ENCODE measurements around the gene PTGER1.
"Not testable (repeated sequence)": the region's sequence is repeated elsewhere in the genome, so short reads cannot be mapped to it uniquely, and the experiment has no call there.

The PTGER1 gene, protein sequence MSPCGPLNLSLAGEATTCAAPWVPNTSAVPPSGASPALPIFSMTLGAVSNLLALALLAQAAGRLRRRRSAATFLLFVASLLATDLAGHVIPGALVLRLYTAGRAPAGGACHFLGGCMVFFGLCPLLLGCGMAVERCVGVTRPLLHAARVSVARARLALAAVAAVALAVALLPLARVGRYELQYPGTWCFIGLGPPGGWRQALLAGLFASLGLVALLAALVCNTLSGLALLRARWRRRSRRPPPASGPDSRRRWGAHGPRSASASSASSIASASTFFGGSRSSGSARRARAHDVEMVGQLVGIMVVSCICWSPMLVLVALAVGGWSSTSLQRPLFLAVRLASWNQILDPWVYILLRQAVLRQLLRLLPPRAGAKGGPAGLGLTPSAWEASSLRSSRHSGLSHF

GRCh38 chr19:14475251-14476073 lies at the start of gene PTGER1:
TSS of gene PTGER1 (minus strand) at chr19:14475354. CDS start at chr19:14474320, 1,034 bp downstream.
- no peak for DNase-seq (ENCODE audit: low read depth, low spot score)

DNA sequence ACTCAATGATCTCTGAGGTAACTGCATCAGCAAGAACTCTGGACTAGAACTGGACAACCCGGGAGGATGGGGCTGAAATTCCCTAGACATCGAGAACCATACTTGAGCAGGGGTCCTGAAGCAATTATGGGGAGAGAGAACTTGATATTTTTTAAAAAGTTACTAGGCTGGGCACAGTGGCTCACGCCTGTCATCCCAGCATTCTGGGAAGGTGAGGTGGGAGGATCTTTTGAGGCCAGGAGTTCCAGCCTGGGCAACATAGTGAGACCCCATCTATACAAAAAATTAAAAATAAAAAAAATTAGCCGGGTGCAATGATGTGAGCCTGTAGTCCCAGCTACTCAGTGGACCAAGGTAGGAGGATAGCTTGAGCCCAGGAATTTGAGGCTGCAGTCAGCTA lies 45.4 kb upstream of the PTGER1 start:
- DNase-seq (ENCODE audit: low read depth, low spot score) = no peak

DNA sequence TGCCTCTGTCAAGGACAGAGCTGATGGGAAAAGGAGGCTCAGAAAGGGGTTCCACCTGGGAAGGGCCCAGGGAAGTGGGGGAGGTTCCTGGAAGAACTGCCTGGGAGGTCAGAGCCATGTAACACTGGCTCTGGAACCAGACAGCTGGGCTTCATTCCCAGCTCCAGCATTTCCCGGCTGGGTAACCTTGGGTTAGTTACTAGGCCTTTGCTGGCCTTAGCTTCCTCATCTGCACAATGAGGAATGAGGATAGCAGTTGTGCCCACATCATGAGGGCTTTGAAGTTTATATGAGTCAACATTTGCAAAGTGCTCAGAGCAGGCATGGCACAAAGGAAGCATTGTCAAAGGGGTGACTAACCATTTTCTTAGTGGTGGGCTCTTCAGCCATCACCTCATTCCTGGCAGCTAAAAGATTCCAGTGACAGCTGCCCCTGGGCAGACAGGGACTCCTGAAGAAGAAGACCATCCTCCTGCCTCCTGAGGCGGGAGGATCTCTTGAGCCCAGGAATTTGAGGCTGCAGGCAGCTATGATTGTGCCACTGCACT lies 44.8 kb upstream of the PTGER1 start:
- DNase-seq (ENCODE audit: low read depth, low spot score) = no peak

DNA sequence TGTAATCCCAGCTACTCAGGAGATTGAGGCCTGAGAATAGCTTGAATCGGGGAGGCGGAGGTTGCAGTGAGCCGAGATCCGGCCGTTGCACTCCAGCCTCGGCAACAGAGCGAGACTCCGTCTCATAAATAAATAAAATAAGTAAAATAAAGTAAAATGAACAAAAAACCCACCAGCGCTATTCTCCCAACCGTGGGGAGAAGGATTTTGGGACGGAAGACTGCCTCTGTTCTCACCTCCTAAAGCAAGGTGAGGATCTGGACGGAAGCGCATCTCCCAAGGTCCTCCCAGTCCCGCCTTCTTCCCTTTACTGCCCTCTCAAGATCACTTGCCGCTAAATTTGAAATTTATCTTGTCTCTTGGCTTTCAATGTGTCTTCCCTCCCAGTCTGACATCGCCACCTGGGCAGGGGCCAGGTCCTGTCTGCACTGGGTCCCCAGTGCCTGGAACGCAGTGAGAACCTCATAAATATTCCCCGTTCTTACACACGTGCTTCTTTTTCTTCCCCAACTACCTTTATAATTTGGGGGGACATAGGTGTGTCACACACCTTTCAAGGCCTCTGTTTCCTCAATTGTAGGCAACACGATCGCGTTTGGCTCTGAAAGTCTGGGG lies 44.2 kb upstream of the PTGER1 start:
- DNase-seq (ENCODE audit: low read depth, low spot score) = no peak

- peak; percentile 53 for DNase-seq (ENCODE audit: low read depth, low spot score)
Measured at GRCh38 chr19:14517840-14518505, 42.8 kb upstream of the PTGER1 start, which contains the start of gene DNAJB1. TSS of gene DNAJB1 (minus strand) at chr19:14518397. CDS start at chr19:14518349, 48 bp downstream.

DNA sequence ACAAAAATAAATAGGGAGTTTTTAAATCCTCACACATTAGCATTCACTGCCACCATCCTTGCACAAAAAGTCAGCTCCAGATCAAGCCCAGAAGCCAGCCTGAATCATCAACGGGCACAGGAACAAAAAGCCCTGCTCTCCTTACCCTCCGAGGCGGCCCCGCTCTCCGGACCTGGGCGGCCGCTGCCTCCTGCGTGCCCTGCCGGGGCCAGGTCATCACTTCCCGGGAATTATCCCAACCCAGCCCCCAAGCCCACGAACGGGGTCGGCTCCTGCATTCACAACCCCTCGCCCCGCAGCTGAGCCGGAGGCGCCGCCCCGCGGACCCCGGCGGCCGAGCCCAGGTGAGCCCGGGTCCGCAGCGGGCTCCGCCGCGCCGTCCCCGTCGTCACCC lies 42.3 kb upstream of the PTGER1 start:
- DNase-seq (ENCODE audit: low read depth, low spot score) = no peak

GRCh38 chr19:14516746-14517438 lies 41.7 kb upstream of the PTGER1 start:
- no peak for DNase-seq (ENCODE audit: low read depth, low spot score)

DNA sequence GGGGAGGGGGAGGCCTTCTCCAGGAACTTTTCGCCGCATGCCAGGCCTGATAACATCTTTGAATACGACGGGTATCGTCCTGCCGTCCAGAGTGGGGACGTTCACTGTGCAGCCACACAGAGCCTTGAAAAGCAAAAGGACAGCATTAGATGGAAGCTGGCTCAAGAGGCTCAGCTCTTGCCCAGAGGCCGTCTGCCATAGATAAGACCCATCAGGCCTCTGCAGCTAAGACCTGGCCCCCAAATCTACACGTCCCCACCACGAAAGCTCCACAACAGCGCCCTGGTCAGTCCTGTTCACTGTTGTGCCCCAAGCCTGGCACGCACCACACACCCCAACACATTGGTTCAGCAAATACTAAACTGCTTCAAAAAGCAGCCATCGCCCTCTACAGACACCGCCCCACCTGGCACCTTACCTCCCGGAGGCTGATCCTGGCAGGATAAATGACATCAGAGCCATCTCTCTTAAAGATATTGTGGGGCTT lies 40.9 kb upstream of the PTGER1 start:
- DNase-seq (ENCODE audit: low read depth, low spot score) = no peak

DNA sequence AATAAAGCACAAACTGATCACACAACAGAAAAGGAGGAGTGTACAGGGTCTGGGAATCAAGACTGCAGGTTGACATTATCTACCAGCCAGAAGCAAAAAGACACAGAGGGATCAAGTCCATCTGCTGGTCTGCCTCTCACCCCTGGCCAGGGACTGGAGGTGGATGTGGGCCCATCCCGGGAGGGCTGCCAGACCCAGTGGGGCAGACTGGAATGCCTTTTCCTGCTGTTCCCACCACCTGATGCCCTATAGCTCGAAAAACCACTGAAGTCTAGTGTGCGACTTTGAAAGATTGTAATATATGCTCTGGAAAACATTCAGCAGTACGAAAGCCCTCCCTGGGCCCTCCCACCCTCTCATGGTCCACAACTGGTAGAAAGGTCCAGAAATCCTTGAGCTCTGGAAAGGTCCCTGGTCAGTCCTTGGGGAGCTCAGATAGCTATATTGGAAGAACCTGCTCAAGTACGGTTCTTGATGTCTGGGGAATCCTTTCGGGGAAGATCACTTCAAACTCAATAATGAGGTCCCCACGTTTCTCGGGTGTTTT lies 40.4 kb upstream of the PTGER1 start:
- DNase-seq (ENCODE audit: low read depth, low spot score) = no peak

GRCh38 chr19:14514215-14514863 lies 39.2 kb upstream of the PTGER1 start:
- no peak for DNase-seq (ENCODE audit: low read depth, low spot score)

- no peak for DNase-seq (ENCODE audit: low read depth, low spot score)
Measured at GRCh38 chr19:14512406-14512961, 37.3 kb upstream of the PTGER1 start.

- DNase-seq (ENCODE audit: low read depth, low spot score) = no peak
Measured at GRCh38 chr19:14511229-14511593, 36.1 kb upstream of the PTGER1 start.

DNA sequence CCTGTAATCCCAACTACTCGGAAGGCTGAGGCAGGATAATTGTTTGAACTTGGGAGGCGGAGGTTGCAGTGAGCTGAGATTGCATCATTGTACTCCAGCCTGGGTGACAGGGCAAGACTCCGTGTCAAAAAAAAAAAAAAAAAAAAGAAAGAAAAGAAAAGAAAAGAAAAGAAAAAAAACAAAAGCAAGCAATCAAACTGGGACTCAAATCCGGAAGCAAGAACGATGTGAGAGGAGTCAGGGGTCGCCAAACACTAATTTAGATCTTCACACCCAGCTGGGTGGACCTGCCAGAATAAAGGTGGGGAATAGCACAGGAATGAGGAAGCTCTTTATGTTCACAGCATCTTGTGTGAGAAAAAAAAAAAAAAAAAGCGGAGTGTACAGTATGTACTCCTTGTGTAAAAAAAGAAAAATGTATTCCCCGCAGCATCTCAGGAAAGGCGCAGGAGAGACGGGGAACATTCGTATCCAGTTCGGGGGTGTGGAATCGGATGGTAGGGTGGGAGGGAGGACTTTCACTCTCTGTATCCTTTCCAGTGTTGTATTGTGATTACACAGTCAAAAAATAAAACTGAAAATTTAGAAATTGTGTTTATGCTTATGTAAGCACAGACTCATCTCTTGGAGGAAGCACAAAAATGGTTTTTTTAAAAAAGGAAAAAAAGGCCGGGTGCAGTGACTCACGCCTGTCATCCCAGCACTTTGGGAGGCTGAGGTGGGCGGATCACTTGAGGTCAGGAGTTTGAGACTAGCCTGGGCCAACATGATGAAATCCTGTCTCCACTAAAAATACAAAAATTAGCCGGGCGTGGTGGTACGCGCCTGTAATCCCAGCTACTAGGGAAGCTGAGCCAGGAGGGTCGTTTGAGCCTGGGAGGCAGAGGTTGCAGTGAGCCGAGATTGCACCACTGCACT lies 35.4 kb upstream of the PTGER1 start:
- DNase-seq (ENCODE audit: low read depth, low spot score) = no peak

- DNase-seq (ENCODE audit: low read depth, low spot score) = no peak
Measured at GRCh38 chr19:14507704-14508542, 32.8 kb upstream of the PTGER1 start.

DNA sequence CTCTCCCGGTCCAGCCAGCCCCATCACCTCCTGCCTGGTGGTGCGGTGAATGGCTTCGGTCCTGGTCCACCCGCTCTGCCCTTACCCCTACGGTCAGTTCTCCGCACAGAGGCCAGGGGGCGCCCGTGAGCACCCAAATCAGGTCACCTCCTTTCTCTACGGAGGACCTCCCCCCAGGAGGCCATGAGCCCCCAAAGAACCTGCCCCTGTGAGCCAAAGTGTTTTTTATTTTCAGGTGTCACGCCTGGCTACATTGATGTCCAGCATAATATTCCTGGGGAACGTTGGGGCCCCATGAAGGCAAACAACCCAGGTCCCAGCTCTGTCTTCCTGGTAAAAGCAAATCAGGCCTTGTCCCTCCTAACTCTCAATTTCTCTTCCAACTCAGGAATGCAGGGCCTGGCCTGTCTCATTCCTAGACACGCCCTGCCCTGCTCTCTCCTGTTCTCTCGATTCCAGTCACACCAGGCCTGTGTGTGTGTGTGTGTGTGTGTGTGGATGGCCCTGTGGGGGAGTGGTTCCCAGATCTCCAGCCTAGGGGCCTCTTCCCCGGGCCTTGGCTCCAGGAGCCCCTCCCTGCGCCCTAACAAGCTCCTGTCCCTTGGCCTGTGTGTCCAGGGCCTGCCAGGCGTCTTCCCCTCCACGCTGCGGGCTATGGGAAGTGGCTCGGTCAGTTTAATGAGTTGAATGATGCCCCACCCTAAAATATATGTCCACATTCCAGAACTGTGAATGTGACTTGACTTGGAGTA lies 30.5 kb upstream of the PTGER1 start:
- peak; percentile 50 for DNase-seq (ENCODE audit: low read depth, low spot score)

DNA sequence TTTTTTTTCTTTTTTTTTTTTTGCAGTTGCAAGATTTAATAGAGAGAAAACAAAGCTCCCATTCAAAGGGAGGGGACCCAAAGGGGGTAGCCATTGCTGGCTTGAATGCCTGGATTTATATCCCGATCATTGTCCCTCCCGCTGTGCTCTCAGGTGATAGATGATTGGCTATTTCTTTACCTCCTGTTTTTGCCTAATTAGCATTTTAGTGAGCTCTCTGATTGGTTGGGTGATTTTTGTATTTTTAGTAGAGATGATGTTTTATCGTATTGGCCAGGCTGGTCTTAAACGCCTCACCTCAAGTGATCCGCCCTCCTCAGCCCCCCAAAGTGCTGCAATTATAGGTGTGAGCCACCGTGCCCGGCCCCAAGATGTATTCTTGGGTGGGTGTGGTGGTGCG lies 29.4 kb upstream of the PTGER1 start:
- not testable (repeated sequence) for DNase-seq (ENCODE audit: low read depth, low spot score)

DNA sequence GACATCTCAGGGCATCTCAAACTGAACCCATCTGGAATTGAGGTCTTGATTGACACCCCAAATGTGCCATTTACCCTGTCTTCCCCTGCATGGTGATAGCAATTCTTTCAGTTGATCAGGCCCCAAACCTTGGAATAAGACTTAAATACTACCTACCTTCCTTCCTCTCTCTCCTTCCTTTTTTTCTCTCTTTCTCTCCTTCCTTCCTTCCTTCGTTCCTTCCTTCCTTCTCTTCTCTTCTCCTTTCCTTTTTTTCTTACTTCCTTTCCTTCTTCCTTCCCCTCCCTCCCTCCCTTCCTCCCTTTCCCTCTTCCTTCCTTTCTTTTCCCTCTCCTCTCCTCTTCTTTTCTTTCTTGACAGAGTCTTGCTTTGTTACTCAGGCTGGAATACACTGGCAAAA lies 28.1 kb upstream of the PTGER1 start:
- no peak for DNase-seq (ENCODE audit: low read depth, low spot score)

Measured in activated CD4-positive, CD25-positive, alpha-beta regulatory T cell treated with anti-CD3 and anti-CD28 coated beads, Interleukin-2, amount 50 U/mL, for 16 hours (primary cell).